SK-N-DZ (cell line): ENCODE results near the gene SLC38A8.

Source experiments
- DNase-seq: peaks from one replicate; pipeline ENCODE4 v3.0.0-alpha.2; 2015; ENCODE audit warnings: low spot score

The SLC38A8 gene

GRCh38 chr16:84000989-84001642, 41.5 kb downstream of the SLC38A8 start:
- no peak for DNase-seq

- no peak for DNase-seq
Observed at GRCh38 chr16:83998091-83998490, 44.5 kb downstream of the SLC38A8 start.

- no peak for DNase-seq
Observed at GRCh38 chr16:83996481-83997252, 45.9 kb downstream of the SLC38A8 start.

- DNase-seq, result no peak
Observed at GRCh38 chr16:83995754-83996153, 46.8 kb downstream of the SLC38A8 start.

GRCh38 chr16:83994703-83995102, 47.9 kb downstream of the SLC38A8 start:
- DNase-seq, result no peak

- no peak for DNase-seq
Observed at GRCh38 chr16:83994087-83994486, 48.5 kb downstream of the SLC38A8 start.

GRCh38 chr16:83992624-83993023, 50.0 kb downstream of the SLC38A8 start:
- no peak for DNase-seq

- DNase-seq, result no peak
Observed at GRCh38 chr16:83990492-83990891, 52.1 kb downstream of the SLC38A8 start.

- DNase-seq, result no peak
Observed at GRCh38 chr16:83989300-83989699, 53.3 kb downstream of the SLC38A8 start.

- no peak for DNase-seq
Observed at GRCh38 chr16:83983491-83983890, 59.1 kb downstream of the SLC38A8 start.

- DNase-seq, result no peak
Observed at GRCh38 chr16:83981799-83982198, 60.8 kb downstream of the SLC38A8 start.

- DNase-seq, result no peak
Observed at GRCh38 chr16:83980794-83981193, 61.8 kb downstream of the SLC38A8 start.

GRCh38 chr16:83979441-83979840, 63.2 kb downstream of the SLC38A8 start:
- no peak for DNase-seq

- no peak for DNase-seq
Observed at GRCh38 chr16:83978401-83978904, 64.1 kb downstream of the SLC38A8 start.

GRCh38 chr16:83977056-83977815, 65.4 kb downstream of the SLC38A8 start:
- no peak for DNase-seq

- no peak for DNase-seq
Observed at GRCh38 chr16:83975590-83976260, 66.9 kb downstream of the SLC38A8 start.

- DNase-seq, result no peak
Observed at GRCh38 chr16:83974475-83974874, 68.1 kb downstream of the SLC38A8 start.

GRCh38 chr16:83973581-83974385, 68.8 kb downstream of the SLC38A8 start:
- DNase-seq, result no peak

GRCh38 chr16:83973077-83973476, 69.5 kb downstream of the SLC38A8 start:
- DNase-seq, result no peak

GRCh38 chr16:83972256-83973008, 70.2 kb downstream of the SLC38A8 start:
- DNase-seq, result no peak
